ENCODE results near the gene SYT7. TPM values are rescaled to one million over a fixed set of nuclear protein-coding genes. Genes with fewer than 3 reads are reported as not detected.

The SYT7 gene
- total and polyA plus RNA-seq, 2 of the 8 experiments (the other 6 are each of a cell fraction or from before 2014, with no cell fraction given): 9.6 to 10.5 TPM

- H3K36me3 ChIP-seq (ENCODE audit: control insufficient read depth in 2 of 4, insufficient read depth in 4 of 4, low read length in 3 of 4): no peaks in the 10 kb centered on the region
- H2AFZ ChIP-seq (ENCODE audit: low read length): no peak overlapping the region
- no peak overlapping the region for H2BK12ac ChIP-seq (ENCODE audit: low read depth, low read length)
- H3K4ac ChIP-seq (replicated peaks; ENCODE audit: insufficient read length, low read depth, low read length): no peak overlapping the region
- H4K8ac ChIP-seq (ENCODE audit: extremely low read depth, insufficient read depth, low read length): no peak overlapping the region
- FAIRE-seq: no peak
- no peak overlapping the region for H3K18ac ChIP-seq (ENCODE audit: extremely low read depth, low read length)
- ChIA-PET CTCF (ENCODE audit: partially characterized antibody) (interaction anchor here (0.6 to 23.7 kb wide), 28 partner anchors 8 to 139 kb away, joined by 3 to 330 read pairs (median 9); partner anchors contain the start of gene SYT7), POLR2A (ENCODE audit: partially characterized antibody) (interaction anchor here (1.0 to 1.4 kb wide), 2 partner anchors 94 to 1120 kb away, joined by 3 to 4 read pairs; no protein-coding TSS in a partner anchor)
- WGBS, 2 experiments (ENCODE audit: extremely low coverage in 1 of 2, insufficient coverage in 1 of 2, insufficient read length in 1 of 2, insufficient replicate concordance in 2 of 2, low coverage in 1 of 2, low lambda C conversion rate in 2 of 2, missing lambda C conversion rate in 1 of 2): 92% methylated on average over 6 of the region's 6 CpGs; no CpG with 5 or more reads in 1 of the 2 experiments
- H3K4me1 ChIP-seq (replicated peaks in 1 of 4; ENCODE audit: control insufficient read depth in 3 of 4, insufficient read depth in 4 of 4, low read length in 3 of 4): peaks cover 4 to 35% (median 18%) of the 10 kb centered on the region in 4 experiments
- H2BK15ac ChIP-seq (ENCODE audit: low read length): no peak overlapping the region
- H4K5ac ChIP-seq (ENCODE audit: insufficient read length, low read depth, low read length): no peak overlapping the region
- H3K9ac ChIP-seq (replicated peaks in 1 of 4; ENCODE audit: extremely low read depth in 1 of 4, low read depth in 3 of 4, low read length in 3 of 4): no peak overlapping the region
- H2BK20ac ChIP-seq (ENCODE audit: low read length): no peak overlapping the region
- no peak overlapping the region for H3K56ac ChIP-seq (replicated peaks; ENCODE audit: insufficient read length, low read depth, low read length)
- no peak overlapping the region for H2BK120ac ChIP-seq (replicated peaks; ENCODE audit: low read depth, low read length)
- no peaks in the 10 kb centered on the region for H3K79me2 ChIP-seq (ENCODE audit: control insufficient read depth in 1 of 2, insufficient read depth in 2 of 2, low read length in 2 of 2)
- no peak overlapping the region for H2AK5ac ChIP-seq (ENCODE audit: low read depth, low read length)
- no peak overlapping the region for H3K23ac ChIP-seq (ENCODE audit: insufficient read length)
- H3K4me3 ChIP-seq (ENCODE audit: extremely low read depth in 1 of 4, insufficient read depth in 2 of 4, low read depth in 3 of 4, low read length in 4 of 4): no peak overlapping the region
- H3K27ac ChIP-seq (ENCODE audit: low read depth, low read length): no peak overlapping the region
- H3K4me2 ChIP-seq (ENCODE audit: insufficient read depth in 1 of 2, low read depth in 2 of 2, low read length in 2 of 2): no peak overlapping the region
- H4K20me1 ChIP-seq (replicated peaks in 1 of 2; ENCODE audit: control insufficient read depth in 1 of 2, insufficient read depth in 2 of 2, low read length in 2 of 2): peaks cover 0 to 2% of the 10 kb centered on the region in 2 experiments
- H3K27me3 ChIP-seq (replicated peaks in 1 of 4; ENCODE audit: control insufficient read depth in 3 of 4, extremely low read depth in 1 of 4, insufficient read depth in 3 of 4, low read length in 3 of 4): no peaks in the 10 kb centered on the region; a peak in 1 of 7 replicates
- H3K9me3 ChIP-seq (ENCODE audit: insufficient read depth in 2 of 2, low read depth in 1 of 2, low read length in 1 of 2): no peaks in the 10 kb centered on the region; a peak in 1 of 4 replicates
- H2BK5ac ChIP-seq (ENCODE audit: low read depth, low read length): no peak overlapping the region
- H3K23me2 ChIP-seq (ENCODE audit: low read depth, low read length): no peaks in the 10 kb centered on the region
- H3K79me1 ChIP-seq (ENCODE audit: low read depth, low read length): no peaks in the 10 kb centered on the region
- no peak overlapping the region for H4K91ac ChIP-seq (replicated peaks; ENCODE audit: insufficient read length, low read length)
- H3K14ac ChIP-seq (ENCODE audit: insufficient read length): no peak overlapping the region
- DNase-seq (ENCODE audit: low read depth in 1 of 2, low spot score in 2 of 2): no peak
- TF ChIP-seq JUND (IDR thresholded peaks at IDR 0.05; ENCODE audit: low read length) (no peak), SP1 (IDR thresholded peaks at IDR 0.05; ENCODE audit: low read depth, low read length) (no peak)
Observed at GRCh38 chr11:61544466-61544865, 36.4 kb downstream of the SYT7 start.

All from H1 (cell line).